HG02759 (cell line): ENCODE results near the gene SLC4A9.
A peak's percentile ranks its signal among the peaks of the same experiment; 100 is the strongest.

ENCODE experiments used
- ATAC-seq: cut with Tn5 transposase; IDR thresholded peaks from one replicate; pipeline ENCODE4 v1.9.1; 2021; ENCODE audit warnings: mild to moderate bottlenecking, moderate library complexity; ENCODE audit not compliant: unreplicated experiment

Gene SLC4A9

DNA sequence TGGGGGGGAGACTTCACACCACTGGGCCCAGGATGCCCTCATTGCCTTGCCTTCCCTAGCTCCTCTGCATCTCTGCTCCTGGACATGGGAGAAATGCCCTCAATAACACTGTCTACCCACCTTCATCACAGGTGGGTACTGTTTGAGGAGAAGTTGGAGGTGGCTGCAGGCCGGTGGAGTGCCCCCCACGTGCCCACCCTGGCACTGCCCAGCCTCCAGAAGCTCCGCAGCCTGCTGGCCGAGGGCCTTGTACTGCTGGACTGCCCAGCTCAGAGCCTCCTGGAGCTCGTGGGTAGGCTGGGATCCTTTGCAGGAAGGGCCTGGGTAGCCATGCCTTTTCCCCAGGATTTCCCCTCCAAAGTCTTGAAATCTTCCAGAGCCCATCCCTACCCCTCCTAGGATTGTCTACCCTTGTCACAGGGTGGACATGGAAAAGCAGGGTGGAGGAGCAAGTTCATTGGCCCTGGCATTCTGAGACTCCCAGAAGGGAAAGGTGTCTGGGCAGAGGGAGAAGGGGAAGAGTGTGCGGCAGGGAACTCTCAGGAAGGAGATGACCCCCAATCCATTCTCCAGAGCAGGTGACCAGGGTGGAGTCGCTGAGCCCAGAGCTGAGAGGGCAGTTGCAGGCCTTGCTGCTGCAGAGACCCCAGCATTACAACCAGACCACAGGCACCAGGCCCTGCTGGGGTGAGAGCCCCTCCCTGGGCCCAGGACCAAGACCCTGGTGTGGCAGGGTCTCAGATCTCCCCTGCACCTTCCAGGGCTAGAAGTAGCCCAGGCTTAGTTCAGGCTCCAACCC, 886 bp downstream of the SLC4A9 start:
- no peak for ATAC-seq

DNA sequence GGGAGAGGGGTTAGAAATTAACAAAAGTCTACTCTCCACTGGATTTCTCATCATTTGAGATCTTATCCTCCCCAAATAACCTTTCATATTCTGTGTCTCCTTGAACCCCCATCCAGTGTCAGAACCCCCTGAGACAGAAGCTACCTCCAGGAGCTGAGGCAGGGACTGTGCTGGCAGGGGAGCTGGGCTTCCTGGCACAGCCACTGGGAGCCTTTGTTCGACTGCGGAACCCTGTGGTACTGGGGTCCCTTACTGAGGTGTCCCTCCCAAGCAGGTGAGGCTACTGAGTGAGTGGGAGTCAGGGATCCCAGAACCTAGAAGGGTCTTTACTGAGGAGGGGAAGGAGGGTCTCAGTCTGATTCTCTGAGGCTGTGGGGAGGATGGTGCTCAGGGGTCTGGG, 1.9 kb downstream of the SLC4A9 start:
- ATAC-seq: no peak

GRCh38 chr5:140362311-140362710, 2.3 kb downstream of the SLC4A9 start:
- no peak for ATAC-seq

- ATAC-seq: peak; percentile 89
Measured at GRCh38 chr5:140362875-140363630, 3.1 kb downstream of the SLC4A9 start.

- no peak for ATAC-seq
Measured at GRCh38 chr5:140363631-140364471, 3.9 kb downstream of the SLC4A9 start.

DNA sequence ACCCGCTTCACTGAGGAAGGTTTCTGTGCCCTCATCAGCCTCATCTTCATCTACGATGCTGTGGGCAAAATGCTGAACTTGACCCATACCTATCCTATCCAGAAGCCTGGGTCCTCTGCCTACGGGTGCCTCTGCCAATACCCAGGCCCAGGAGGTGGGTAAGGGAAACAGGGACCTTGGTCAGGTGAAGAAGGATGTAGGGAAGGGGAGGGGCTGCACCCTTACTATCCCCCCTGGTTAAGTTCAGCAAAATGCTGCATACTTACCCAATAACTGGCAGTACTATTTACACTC, 4.4 kb downstream of the SLC4A9 start:
- ATAC-seq: no peak

- no peak for ATAC-seq
Measured at GRCh38 chr5:140365282-140365681, 5.3 kb downstream of the SLC4A9 start.

GRCh38 chr5:140365941-140366340, 5.9 kb downstream of the SLC4A9 start:
- no peak for ATAC-seq

GRCh38 chr5:140366589-140367255, 6.7 kb downstream of the SLC4A9 start:
- no peak for ATAC-seq

GRCh38 chr5:140367256-140368013, 7.4 kb downstream of the SLC4A9 start:
- no peak for ATAC-seq

DNA sequence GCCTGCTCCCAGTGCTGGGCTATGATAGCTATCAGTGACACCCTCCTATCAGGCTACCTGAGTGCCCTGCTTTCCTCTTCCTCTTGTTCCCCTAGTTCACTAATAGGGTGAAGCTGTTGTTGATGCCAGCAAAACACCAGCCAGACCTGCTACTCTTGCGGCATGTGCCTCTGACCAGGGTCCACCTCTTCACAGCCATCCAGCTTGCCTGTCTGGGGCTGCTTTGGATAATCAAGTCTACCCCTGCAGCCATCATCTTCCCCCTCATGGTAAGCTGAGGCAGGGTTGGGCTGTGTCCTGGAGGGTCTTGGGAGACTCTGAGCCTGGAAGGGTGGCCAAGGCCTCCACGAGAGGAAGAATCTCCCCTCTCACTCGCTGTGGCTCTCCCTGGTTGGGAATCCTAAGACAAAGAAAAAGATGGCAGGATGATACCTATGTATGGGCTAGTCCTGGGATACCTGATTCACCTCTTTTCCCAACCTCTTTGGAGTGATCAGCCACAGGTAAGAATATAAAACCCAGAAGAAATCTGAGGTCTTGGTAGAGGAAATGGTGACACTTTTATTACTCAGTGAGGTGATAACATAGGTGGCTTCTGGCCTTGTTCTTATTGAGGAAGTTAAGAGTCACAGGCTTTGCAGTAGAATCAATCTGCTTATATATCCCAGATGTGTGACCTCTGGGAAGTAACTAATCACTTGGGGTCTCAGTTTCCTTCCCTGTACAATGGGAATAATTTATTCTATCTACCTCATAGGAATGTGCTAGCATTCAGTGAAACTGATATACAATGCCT, 11.6 kb downstream of the SLC4A9 start:
- ATAC-seq: no peak

- peak; percentile 68 for ATAC-seq
Measured at GRCh38 chr5:140372971-140373487, 13.0 kb downstream of the SLC4A9 start.

GRCh38 chr5:140381351-140381750, 21.4 kb downstream of the SLC4A9 start:
- no peak for ATAC-seq

GRCh38 chr5:140381972-140382371, 22.0 kb downstream of the SLC4A9 start:
- no peak for ATAC-seq

DNA sequence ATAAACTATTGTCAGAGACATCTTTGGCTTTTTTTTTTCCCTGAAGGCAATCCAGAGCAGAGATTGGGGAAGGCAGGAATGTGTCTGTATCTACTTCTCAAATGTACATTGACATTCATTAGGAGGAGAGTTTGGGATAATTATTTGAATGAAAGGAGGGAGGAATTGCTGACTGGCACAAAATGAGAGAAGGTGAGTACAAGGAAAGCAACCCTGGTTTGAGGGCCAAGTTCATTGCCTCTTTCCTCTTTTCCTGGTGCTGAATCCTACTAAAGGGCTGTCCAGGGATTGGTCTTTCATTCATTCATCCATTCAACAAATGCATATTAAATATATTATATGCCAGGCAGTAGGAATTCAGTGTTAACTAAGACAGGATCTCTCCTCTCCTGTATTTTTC, 22.9 kb downstream of the SLC4A9 start:
- no peak for ATAC-seq

- no peak for ATAC-seq
Measured at GRCh38 chr5:140383300-140383699, 23.3 kb downstream of the SLC4A9 start.

- ATAC-seq: no peak
Measured at GRCh38 chr5:140388052-140388451, 28.1 kb downstream of the SLC4A9 start.

GRCh38 chr5:140391312-140391711, 31.3 kb downstream of the SLC4A9 start:
- ATAC-seq: no peak

GRCh38 chr5:140391732-140392131, 31.7 kb downstream of the SLC4A9 start:
- ATAC-seq: no peak
